Measurements from ENCODE around the gene MLIP. TPM values are rescaled to one million over a fixed set of nuclear protein-coding genes. Genes with fewer than 3 reads are reported as not detected.

The MLIP gene
- total RNA-seq, 6 experiments from 2014 or later = not detected

DNA sequence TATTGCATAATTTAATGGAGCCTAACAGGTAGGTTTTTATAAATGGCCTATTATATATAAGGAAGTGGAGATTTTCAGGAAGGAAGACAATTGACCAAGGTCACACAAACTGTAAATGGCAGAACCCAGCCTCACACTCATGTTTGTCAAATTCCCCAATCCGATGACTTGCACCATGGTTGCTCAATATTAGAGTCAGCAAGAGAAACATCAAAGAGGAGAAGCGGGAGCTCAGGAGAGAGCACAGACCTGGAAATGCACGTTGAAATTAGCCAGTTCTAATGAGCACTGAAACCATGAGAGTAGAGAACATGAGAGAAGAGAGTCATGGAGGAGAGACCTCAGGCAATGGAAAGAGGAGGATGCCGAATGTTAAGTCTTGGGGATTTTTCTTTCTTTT is 13.5 kb upstream of the MLIP start:
- no peaks in the 10 kb centered on the region for H3K9me3 Mint-ChIP-seq
- no peak overlapping the region for H3K4me3 Mint-ChIP-seq
- H3K36me3 Mint-ChIP-seq (ENCODE audit: low read depth) = no peaks in the 10 kb centered on the region
- H3K27me3 Mint-ChIP-seq (ENCODE audit: insufficient read depth) = peaks cover 2% of the 10 kb centered on the region; the same call in 1 of the 2 replicates
- H3K4me1 Mint-ChIP-seq (ENCODE audit: low read depth) = no peaks in the 10 kb centered on the region
- no peak for DNase-seq
- no peak overlapping the region for H3K27ac Mint-ChIP-seq
- TF ChIP-seq, protein P1, sequence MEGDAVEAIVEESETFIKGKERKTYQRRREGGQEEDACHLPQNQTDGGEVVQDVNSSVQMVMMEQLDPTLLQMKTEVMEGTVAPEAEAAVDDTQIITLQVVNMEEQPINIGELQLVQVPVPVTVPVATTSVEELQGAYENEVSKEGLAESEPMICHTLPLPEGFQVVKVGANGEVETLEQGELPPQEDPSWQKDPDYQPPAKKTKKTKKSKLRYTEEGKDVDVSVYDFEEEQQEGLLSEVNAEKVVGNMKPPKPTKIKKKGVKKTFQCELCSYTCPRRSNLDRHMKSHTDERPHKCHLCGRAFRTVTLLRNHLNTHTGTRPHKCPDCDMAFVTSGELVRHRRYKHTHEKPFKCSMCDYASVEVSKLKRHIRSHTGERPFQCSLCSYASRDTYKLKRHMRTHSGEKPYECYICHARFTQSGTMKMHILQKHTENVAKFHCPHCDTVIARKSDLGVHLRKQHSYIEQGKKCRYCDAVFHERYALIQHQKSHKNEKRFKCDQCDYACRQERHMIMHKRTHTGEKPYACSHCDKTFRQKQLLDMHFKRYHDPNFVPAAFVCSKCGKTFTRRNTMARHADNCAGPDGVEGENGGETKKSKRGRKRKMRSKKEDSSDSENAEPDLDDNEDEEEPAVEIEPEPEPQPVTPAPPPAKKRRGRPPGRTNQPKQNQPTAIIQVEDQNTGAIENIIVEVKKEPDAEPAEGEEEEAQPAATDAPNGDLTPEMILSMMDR (IDR thresholded peaks at IDR 0.05) = no peak

DNA sequence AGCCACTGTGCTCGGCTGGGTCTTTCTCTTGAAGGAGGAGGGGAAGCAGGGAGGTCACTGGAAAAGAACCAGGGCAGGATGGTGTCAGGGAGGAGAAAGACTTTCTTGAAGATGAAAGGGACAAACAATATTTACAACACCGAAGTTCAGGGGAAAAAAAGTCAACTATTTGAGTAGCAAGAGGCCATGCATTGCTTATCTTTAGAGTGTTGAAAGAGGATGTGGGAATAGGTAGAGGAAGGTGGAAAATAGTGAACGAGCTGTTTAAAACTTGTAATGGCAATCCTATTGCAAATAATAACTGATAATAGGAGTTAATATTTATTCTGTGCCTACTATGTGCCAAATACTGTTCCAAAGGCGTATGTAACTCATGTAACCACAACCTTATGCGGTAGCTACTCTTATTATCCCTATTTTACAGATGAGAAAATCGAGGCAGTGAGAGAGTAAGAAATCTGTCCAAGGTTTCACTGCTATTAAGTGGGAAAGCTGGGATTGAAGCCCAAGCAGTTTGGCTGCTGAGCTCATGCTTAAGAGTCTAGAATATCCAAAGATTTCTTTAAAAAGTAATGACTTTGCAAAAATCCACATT is 12.7 kb upstream of the MLIP start:
- TF ChIP-seq, protein P1 (IDR thresholded peaks at IDR 0.05) = no peak
- Mint-ChIP-seq H3K4me1 (ENCODE audit: low read depth) (no peaks in the 10 kb centered on the region), H3K4me3 (no peak overlapping the region), H3K27ac (no peak overlapping the region), H3K9me3 (no peaks in the 10 kb centered on the region), H3K27me3 (ENCODE audit: insufficient read depth) (peaks cover 2% of the 10 kb centered on the region; the same call in 1 of the 2 replicates), H3K36me3 (ENCODE audit: low read depth) (no peaks in the 10 kb centered on the region)
- no peak for DNase-seq

DNA sequence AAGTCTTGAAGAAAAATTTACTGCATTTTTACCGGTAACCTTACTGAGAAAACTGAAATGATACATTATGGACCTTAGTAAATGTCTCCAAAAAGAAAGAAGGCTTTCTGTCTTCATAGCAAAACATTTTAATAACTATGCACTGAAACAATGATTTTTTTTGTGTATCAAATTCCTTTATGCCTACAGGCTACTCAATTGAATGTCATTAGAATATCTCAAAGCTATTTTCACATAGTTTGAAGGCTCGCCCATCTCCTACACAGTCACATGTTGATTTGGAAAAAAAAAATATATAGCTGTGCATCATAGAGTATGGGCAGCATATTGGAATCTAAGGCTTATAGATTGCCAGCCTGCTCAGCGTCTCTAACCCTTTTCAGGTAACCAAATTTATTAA is 12.0 kb upstream of the MLIP start:
- DNase-seq = no peak
- no peaks in the 10 kb centered on the region for H3K9me3 Mint-ChIP-seq
- H3K27ac Mint-ChIP-seq = no peak overlapping the region
- H3K4me1 Mint-ChIP-seq (ENCODE audit: low read depth) = no peaks in the 10 kb centered on the region
- H3K4me3 Mint-ChIP-seq = no peak overlapping the region
- TF ChIP-seq, protein P1 (IDR thresholded peaks at IDR 0.05) = no peak
- no peaks in the 10 kb centered on the region for H3K36me3 Mint-ChIP-seq (ENCODE audit: low read depth)
- peaks cover 2% of the 10 kb centered on the region; the same call in 1 of the 2 replicates for H3K27me3 Mint-ChIP-seq (ENCODE audit: insufficient read depth)

DNA sequence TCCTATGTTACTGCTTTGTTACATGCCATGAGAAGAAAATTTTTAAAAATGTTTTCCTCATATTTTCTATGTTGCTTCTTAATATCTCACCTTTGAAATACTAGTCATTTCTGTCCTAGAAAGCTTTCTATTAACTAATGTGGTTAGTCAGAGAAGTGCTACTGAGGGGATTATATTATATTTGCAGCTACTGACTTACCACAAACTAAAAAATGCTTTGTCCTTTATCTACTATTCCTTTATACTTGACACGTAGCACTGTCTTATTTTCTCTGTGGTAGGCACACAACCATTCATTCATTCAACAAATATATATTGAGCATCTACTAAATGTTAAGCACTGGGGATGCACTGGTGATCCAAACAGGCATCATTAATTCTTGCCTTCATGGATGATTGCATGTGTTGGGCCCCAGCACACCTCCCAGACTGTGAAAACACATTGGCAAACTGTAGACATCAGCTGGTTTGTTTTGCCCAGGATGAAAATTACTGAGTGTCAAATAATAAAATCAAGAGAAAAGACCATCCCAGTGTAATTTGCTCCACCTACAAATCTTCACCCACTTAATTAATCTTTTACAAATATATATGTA is 10.7 kb upstream of the MLIP start:
- TF ChIP-seq, protein P1 (IDR thresholded peaks at IDR 0.05) = no peak
- Mint-ChIP-seq H3K27me3 (ENCODE audit: insufficient read depth) (peaks cover under 1% of the 10 kb centered on the region; the same call in 1 of the 2 replicates), H3K27ac (no peak overlapping the region), H3K4me1 (ENCODE audit: low read depth) (no peaks in the 10 kb centered on the region), H3K36me3 (ENCODE audit: low read depth) (no peaks in the 10 kb centered on the region), H3K9me3 (no peaks in the 10 kb centered on the region), H3K4me3 (no peak overlapping the region)
- DNase-seq = no peak

DNA sequence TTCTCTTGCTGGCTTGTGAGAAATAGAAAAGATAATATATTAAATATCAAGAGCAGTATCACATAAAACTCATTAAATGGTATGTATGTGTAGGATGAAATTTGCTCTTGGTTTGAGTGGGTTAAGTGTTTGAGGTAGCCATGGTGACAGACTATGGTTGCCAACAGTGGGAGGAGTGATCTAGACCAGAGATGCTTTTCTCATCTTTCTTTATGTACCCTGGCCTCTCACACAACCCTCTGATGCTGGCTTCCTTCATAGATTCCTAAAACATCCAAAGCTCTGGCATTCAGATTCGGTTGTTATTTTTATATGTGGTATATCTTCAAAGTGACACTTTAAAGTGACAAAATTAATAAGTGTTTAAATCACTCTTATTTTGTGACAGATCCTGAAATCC is 9.0 kb upstream of the MLIP start:
- no peak overlapping the region for H3K4me3 Mint-ChIP-seq
- no peaks in the 10 kb centered on the region for H3K4me1 Mint-ChIP-seq (ENCODE audit: low read depth)
- no peak overlapping the region for H3K27ac Mint-ChIP-seq
- TF ChIP-seq, protein P1 (IDR thresholded peaks at IDR 0.05) = no peak
- no peak for DNase-seq
- H3K9me3 Mint-ChIP-seq = no peaks in the 10 kb centered on the region
- H3K36me3 Mint-ChIP-seq (ENCODE audit: low read depth) = no peaks in the 10 kb centered on the region
- H3K27me3 Mint-ChIP-seq (ENCODE audit: insufficient read depth) = peaks cover 3% of the 10 kb centered on the region
